ENCODE measurements around the gene PERM1. TPM values are rescaled to one million over a fixed set of nuclear protein-coding genes. Genes with fewer than 3 reads are reported as not detected.

The PERM1 gene
- total and polyA plus RNA-seq, 2 of the 8 experiments (the other 6 are each of a cell fraction or from before 2014, with no cell fraction given), result not detected

- Histone ChIP-seq H3K18ac (ENCODE audit: extremely low read depth, low read length) (no peak overlapping the region; the same call in 1 of the 2 replicates), H3K4ac (replicated peaks; ENCODE audit: insufficient read length, low read depth, low read length) (no peak overlapping the region), H3K23ac (ENCODE audit: insufficient read length) (no peak overlapping the region), H3K4me1 (replicated peaks in 1 of 4; ENCODE audit: control insufficient read depth in 3 of 4, insufficient read depth in 4 of 4, low read length in 3 of 4) (peaks cover 0 to 22% (median 12%) of the 10 kb centered on the region in 4 experiments; a peak in 6 of 7 replicates), H4K8ac (ENCODE audit: extremely low read depth, insufficient read depth, low read length) (peak overlapping the region; percentile 79), H3K79me2 (ENCODE audit: control insufficient read depth in 1 of 2, insufficient read depth in 2 of 2, low read length in 2 of 2) (no peaks in the 10 kb centered on the region), H2AK5ac (ENCODE audit: low read depth, low read length) (no peak overlapping the region), H3K27ac (ENCODE audit: low read depth, low read length) (no peak overlapping the region), H2BK12ac (ENCODE audit: low read depth, low read length) (no peak overlapping the region), H2BK5ac (ENCODE audit: low read depth, low read length) (no peak overlapping the region), H3K4me3 (ENCODE audit: extremely low read depth in 1 of 4, insufficient read depth in 2 of 4, low read depth in 3 of 4, low read length in 4 of 4) (peak overlapping the region in 1 of 4 experiments; percentile 77; a peak in 1 of 8 replicates), H2BK20ac (ENCODE audit: low read length) (no peak overlapping the region), H4K20me1 (replicated peaks in 1 of 2; ENCODE audit: control insufficient read depth in 1 of 2, insufficient read depth in 2 of 2, low read length in 2 of 2) (peaks cover 0 to 6% of the 10 kb centered on the region in 2 experiments), H3K36me3 (ENCODE audit: control insufficient read depth in 2 of 4, insufficient read depth in 4 of 4, low read length in 3 of 4) (peaks cover 0 to 18% (median 0%) of the 10 kb centered on the region in 4 experiments; a peak in 1 of 8 replicates), H3K23me2 (ENCODE audit: low read depth, low read length) (peaks cover 13% of the 10 kb centered on the region; the same call in 1 of the 2 replicates), H4K5ac (ENCODE audit: insufficient read length, low read depth, low read length) (no peak overlapping the region), H2BK15ac (ENCODE audit: low read length) (no peak overlapping the region), H3K56ac (replicated peaks; ENCODE audit: insufficient read length, low read depth, low read length) (no peak overlapping the region), H4K91ac (replicated peaks; ENCODE audit: insufficient read length, low read length) (no peak overlapping the region), H3K27me3 (replicated peaks in 1 of 4; ENCODE audit: control insufficient read depth in 3 of 4, extremely low read depth in 1 of 4, insufficient read depth in 3 of 4, low read length in 3 of 4) (peaks cover 47 to 79% (median 67%) of the 10 kb centered on the region in 4 experiments), H3K4me2 (ENCODE audit: insufficient read depth in 1 of 2, low read depth in 2 of 2, low read length in 2 of 2) (peak overlapping the region in 1 of 2 experiments; percentile 56; a peak in 1 of 4 replicates), H3K9ac (replicated peaks in 1 of 4; ENCODE audit: extremely low read depth in 1 of 4, low read depth in 3 of 4, low read length in 3 of 4) (no peak overlapping the region), H2BK120ac (replicated peaks; ENCODE audit: low read depth, low read length) (no peak overlapping the region), H3K14ac (ENCODE audit: insufficient read length) (no peak overlapping the region), H2AFZ (ENCODE audit: low read length) (no peak overlapping the region), H3K9me3 (ENCODE audit: insufficient read depth in 2 of 2, low read depth in 1 of 2, low read length in 1 of 2) (no peaks in the 10 kb centered on the region; a peak in 1 of 4 replicates), H3K79me1 (ENCODE audit: low read depth, low read length) (no peaks in the 10 kb centered on the region)
- TF ChIP-seq HDAC6 (IDR thresholded peaks at IDR 0.05; ENCODE audit: low read depth, low read length), result no peak
- TF ChIP-seq RXRA (IDR thresholded peaks at IDR 0.05; ENCODE audit: insufficient read depth, low read depth, low read length), result no peak
- no peak for TF ChIP-seq SP2 (IDR thresholded peaks at IDR 0.05; ENCODE audit: low read length)
- TF ChIP-seq CHD1 (IDR thresholded peaks at IDR 0.05; ENCODE audit: low read depth, low read length), result no peak
- TF ChIP-seq E2F6 (IDR thresholded peaks at IDR 0.05), result peak; percentile 53; the same call in 1 of the 2 replicates
- no peak for DNase-seq (ENCODE audit: low read depth in 1 of 2, low spot score in 2 of 2)
- ChIA-PET CTCF (ENCODE audit: partially characterized antibody) (interaction anchor here (0.6 to 3.6 kb wide), 10 partner anchors 10 to 83 kb away, joined by 3 to 40 read pairs (median 4); partner anchors contain the start of genes AGRN and PERM1), POLR2A (ENCODE audit: partially characterized antibody) (interaction anchor here (1.0 to 2.6 kb wide), 6 partner anchors 15 to 58 kb away, joined by 3 to 20 read pairs (median 4); partner anchors contain the start of gene PERM1)
- 66% methylated on average over 13 of the region's 24 CpGs; no CpG with 5 or more reads in 1 of the 2 experiments for WGBS, 2 experiments (ENCODE audit: extremely low coverage in 1 of 2, insufficient coverage in 1 of 2, insufficient read length in 1 of 2, insufficient replicate concordance in 2 of 2, low coverage in 1 of 2, low lambda C conversion rate in 2 of 2, missing lambda C conversion rate in 1 of 2)
- FAIRE-seq, result no peak
Measured at GRCh38 chr1:996851-997712, 15.2 kb upstream of the PERM1 start.
